ENCODE results near the gene MRPL55.

GRCh38 chr1:228151180-228151925 is 42.3 kb upstream of the MRPL55 start:
- TF ChIP-seq CTCF (conservative IDR thresholded peaks at IDR 0.05; ENCODE audit: low read depth, low read length) (no peak), POLR2A (IDR thresholded peaks at IDR 0.05; ENCODE audit: low read depth, low read length) (no peak), FOS (IDR thresholded peaks at IDR 0.05; ENCODE audit: low read depth, low read length) (no peak), RAD21 (IDR thresholded peaks at IDR 0.05; ENCODE audit: low read length) (no peak), CEBPB (IDR thresholded peaks at IDR 0.05; ENCODE audit: low read depth, low read length) (no peak), USF2 (IDR thresholded peaks at IDR 0.05; ENCODE audit: low read depth, low read length) (no peak), BHLHE40 (IDR thresholded peaks at IDR 0.05; ENCODE audit: low read depth, low read length) (peak; percentile 4; the same call in 1 of the 2 replicates), SMC3 (IDR thresholded peaks at IDR 0.05; ENCODE audit: low read depth, low read length) (no peak), MXI1 (IDR thresholded peaks at IDR 0.05; ENCODE audit: borderline replicate concordance, low read depth, low read length) (no peak), MAZ (IDR thresholded peaks at IDR 0.05; ENCODE audit: borderline replicate concordance, low read depth, low read length) (no peak), RCOR1 (IDR thresholded peaks at IDR 0.05; ENCODE audit: insufficient replicate concordance, low read length) (no peak), RFX5 (IDR thresholded peaks at IDR 0.05; ENCODE audit: low read depth, low read length) (no peak)
